Fibroblast of pulmonary artery (primary cell): ENCODE data around the gene NQO2.

Source experiments
- DNase-seq: peaks from one replicate; pipeline ENCODE4 v3.0.0-alpha.2; 2010; ENCODE audit warnings: low read depth
- H3K4me3 ChIP-seq: replicated peaks from 2 replicates; pipeline ENCODE4 v1.5.1; 2011; ENCODE audit warnings: low read depth, mild to moderate bottlenecking, control low read depth, low read length, moderate library complexity
- TF ChIP-seq, protein P1 (sequence below): IDR thresholded peaks from 2 replicates; pipeline ENCODE4 v1.5.1; 2011; ENCODE audit warnings: mild to moderate bottlenecking, control low read depth, low read length, inconsistent platforms; ENCODE audit errors: missing control alignments

NQO2 gene

DNA sequence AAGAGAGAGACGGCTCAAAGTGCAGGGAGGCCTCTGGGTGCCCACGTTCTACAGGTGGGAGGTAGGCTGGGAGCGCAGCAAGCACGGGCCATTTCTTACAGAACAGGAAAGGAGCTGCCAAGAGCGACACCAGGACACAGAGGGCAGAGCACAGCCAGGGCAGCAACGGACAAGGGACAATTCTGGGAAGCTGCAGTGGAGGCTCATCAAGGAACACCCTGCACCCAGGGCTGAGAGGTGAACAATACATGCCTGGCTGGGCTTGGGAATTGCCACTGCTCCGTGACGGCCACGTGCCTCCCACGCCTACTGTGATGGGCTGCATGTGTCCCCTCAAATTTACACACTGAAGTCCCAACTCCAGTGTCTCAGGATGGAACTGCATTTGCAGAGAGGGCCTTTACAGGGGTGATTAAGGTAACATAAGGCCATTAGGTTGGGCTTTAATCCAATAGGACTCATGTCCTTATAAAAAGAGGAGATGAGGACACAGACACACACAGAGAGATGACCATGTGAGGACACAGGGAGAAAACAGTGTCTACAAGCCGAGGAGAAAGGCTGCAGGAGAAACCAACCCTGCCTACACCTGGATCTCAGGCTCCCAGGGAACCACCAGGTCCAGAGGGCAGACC is 41.9 kb upstream of the NQO2 start:
- TF ChIP-seq, protein P1, sequence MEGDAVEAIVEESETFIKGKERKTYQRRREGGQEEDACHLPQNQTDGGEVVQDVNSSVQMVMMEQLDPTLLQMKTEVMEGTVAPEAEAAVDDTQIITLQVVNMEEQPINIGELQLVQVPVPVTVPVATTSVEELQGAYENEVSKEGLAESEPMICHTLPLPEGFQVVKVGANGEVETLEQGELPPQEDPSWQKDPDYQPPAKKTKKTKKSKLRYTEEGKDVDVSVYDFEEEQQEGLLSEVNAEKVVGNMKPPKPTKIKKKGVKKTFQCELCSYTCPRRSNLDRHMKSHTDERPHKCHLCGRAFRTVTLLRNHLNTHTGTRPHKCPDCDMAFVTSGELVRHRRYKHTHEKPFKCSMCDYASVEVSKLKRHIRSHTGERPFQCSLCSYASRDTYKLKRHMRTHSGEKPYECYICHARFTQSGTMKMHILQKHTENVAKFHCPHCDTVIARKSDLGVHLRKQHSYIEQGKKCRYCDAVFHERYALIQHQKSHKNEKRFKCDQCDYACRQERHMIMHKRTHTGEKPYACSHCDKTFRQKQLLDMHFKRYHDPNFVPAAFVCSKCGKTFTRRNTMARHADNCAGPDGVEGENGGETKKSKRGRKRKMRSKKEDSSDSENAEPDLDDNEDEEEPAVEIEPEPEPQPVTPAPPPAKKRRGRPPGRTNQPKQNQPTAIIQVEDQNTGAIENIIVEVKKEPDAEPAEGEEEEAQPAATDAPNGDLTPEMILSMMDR: no peak
- no peak overlapping the region for H3K4me3 ChIP-seq
- no peak for DNase-seq

DNA sequence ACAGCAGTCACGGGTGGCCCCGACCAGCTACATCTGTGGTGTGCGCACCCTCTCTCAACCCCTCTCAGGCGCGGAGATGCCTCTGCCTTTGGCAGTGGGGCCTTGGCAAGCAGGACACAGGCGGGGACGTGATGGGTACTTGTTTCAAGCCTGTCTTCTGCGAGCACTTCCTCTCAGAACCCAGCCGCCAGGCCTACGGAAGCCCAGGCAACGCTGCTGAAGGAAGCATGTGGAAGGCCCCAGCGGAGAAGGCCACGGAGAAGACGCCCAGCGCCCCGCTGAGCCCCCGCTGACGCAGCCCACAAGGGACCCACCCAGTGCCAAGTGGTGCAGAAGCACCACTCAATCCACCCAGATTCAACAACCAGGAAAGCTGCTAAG is 41.4 kb upstream of the NQO2 start:
- H3K4me3 ChIP-seq: no peak overlapping the region
- TF ChIP-seq, protein P1: no peak

DNA sequence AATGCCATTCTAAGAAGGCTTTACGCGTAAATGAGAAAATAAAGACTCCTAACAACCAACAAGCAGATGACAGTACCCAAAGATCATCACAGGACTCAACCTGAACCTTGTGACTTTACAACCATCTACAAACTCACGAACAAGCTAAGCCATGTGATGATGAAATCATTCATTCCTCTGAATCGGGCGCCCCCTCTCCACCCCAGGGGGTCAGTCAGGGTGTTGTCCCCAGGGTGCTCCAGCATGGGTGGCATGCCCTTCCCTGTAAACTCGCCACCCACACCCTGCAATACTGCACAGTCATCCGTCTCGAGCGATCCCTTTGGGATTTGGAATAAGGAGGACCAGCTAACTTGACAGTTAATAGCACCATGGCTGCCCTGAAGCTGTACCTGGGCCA is 40.9 kb upstream of the NQO2 start:
- TF ChIP-seq, protein P1: no peak
- no peak for DNase-seq
- no peak overlapping the region for H3K4me3 ChIP-seq

More for the DNA sequence above, 41.4 kb upstream of the NQO2 start:
- DNase-seq: no peak

DNA sequence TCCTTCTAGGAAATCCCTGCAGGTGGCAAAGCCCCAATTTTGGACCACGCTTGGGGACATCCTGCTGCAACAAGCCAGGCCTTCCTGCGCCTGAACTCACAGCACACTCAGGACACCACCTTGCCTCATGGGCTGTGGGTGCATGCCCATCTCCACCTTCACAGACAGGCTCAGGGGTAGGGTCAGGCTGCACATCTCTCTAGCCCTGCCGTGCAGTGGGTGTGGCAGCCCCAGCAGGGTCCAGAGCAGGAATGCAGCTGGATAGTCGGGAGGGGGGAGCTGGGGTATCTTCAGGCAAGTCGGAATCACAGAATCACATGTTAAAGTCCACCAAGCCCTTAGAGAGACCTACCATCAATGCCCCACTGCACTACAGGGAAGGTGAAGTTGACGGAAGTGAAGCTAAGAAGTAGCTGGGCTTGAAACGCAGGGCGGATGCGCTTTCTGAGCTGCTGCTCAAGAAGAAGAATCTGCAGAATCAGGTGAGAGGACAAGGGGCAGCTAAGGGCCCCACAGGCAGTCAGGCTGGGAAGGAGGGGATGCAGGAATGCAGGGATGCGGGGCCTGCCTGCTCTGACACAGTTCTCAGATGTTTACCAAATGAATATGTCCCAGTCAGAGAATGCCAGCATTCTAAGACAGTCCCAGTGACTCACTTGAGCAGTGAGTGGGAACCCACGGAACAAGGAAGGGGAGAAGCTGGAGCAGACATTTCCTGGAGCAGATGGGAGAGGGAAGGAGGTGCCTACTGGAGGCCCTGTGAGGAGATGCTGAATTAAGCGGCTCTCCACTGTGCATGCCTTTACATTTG is 39.6 kb upstream of the NQO2 start:
- TF ChIP-seq, protein P1: no peak
- no peak overlapping the region for H3K4me3 ChIP-seq
- peak; percentile 71 for DNase-seq

DNA sequence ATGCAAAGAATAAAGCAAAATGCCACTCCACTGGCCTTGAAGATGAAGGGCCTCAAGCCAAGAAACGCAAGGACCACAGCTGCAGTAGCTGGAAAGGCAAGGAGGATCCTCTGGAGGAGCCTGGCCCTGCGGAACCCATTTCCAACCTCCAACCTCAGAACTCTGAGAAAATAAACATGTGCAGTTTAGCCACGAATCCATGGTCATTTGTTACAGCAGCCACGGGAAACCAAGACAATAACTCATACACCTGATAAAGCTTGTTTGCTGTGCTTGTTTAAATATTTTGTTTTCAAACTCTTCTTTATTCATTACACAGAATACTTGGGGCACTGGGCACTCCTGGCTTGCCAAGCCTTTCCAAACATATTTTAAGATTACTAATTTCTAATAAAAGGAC is 38.8 kb upstream of the NQO2 start:
- TF ChIP-seq, protein P1: no peak
- H3K4me3 ChIP-seq: no peak overlapping the region
- no peak for DNase-seq

DNA sequence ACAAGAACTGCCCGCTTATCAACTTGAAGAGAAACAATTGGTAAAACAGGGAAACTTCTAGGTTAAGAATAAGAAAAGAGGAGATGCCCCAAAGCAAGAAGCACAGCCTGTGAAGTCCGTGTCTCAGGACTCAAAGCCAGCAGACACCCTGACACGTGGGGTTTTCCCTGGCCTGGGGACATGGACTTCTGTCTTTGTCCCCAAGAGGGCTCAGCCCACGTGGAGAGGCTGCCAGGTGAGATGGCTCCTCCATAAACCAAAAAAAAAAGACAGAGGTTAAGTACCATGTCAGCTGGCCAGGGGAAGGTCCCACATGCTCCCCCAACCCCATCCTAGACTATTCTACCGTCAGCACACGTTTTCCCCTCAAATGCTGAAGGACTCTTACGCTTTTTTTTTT is 38.2 kb upstream of the NQO2 start:
- no peak for DNase-seq
- no peak overlapping the region for H3K4me3 ChIP-seq
- TF ChIP-seq, protein P1: no peak
